Measurements from ENCODE around the gene ARFIP2. TPM values are rescaled to one million over a fixed set of nuclear protein-coding genes. Genes with fewer than 3 reads are reported as not detected.
A peak's percentile ranks its signal among the peaks of the same experiment; 100 is the strongest.

The ARFIP2 gene
- total RNA-seq, 1 experiment from 2014 or later: 65.0 TPM

GRCh38 chr11:6485661-6486060, 4.5 kb upstream of the ARFIP2 start:
- H3K4me3 ChIP-seq (ENCODE audit: low read depth, low read length, poor library complexity, severe bottlenecking): no peak overlapping the region
- no peak for DNase-seq (ENCODE audit: low spot score)
- no peaks in the 10 kb centered on the region for H3K27me3 ChIP-seq (replicated peaks; ENCODE audit: insufficient read depth, low read depth, low read length, poor library complexity)
- no peaks in the 10 kb centered on the region for H3K9me3 ChIP-seq (ENCODE audit: low read depth, low read length, poor library complexity, severe bottlenecking)
- POLR2A ChIA-PET (ENCODE audit: low non-redundant PET): no interaction called here
- TF ChIP-seq EZH2 (IDR thresholded peaks at IDR 0.05; ENCODE audit: borderline replicate concordance, low read depth, low read length, poor library complexity, severe bottlenecking): no peak
- no peak for TF ChIP-seq CTCF (conservative IDR thresholded peaks at IDR 0.05; ENCODE audit: low read depth, low read length)
- peaks cover 55% of the 10 kb centered on the region for H3K36me3 ChIP-seq (ENCODE audit: insufficient read depth, low read length, poor library complexity, severe bottlenecking)
- intact Hi-C loops (cut with micrococcal nuclease; ENCODE audit: unreplicated experiment): no loop called here
- CTCF ChIA-PET: no interaction called here
- no peak overlapping the region for H3K27ac ChIP-seq (ENCODE audit: low read depth, low read length, poor library complexity, severe bottlenecking)
- peaks cover 9% of the 10 kb centered on the region for H3K4me1 ChIP-seq (ENCODE audit: insufficient read depth, low read length, poor library complexity, severe bottlenecking)
- BruUV-seq (replicated peaks): no TSS peak

GRCh38 chr11:6483015-6483414, 1.9 kb upstream of the ARFIP2 start:
- intact Hi-C loops (cut with micrococcal nuclease; ENCODE audit: unreplicated experiment): loop anchor here (5.0 kb wide), 1 partner anchor 124 kb away; no protein-coding TSS in a partner anchor
- Histone ChIP-seq H3K4me1 (ENCODE audit: insufficient read depth, low read length, poor library complexity, severe bottlenecking) (peaks cover 9% of the 10 kb centered on the region), H3K9me3 (ENCODE audit: low read depth, low read length, poor library complexity, severe bottlenecking) (no peaks in the 10 kb centered on the region), H3K4me3 (ENCODE audit: low read depth, low read length, poor library complexity, severe bottlenecking) (no peak overlapping the region), H3K27me3 (replicated peaks; ENCODE audit: insufficient read depth, low read depth, low read length, poor library complexity) (no peaks in the 10 kb centered on the region), H3K27ac (ENCODE audit: low read depth, low read length, poor library complexity, severe bottlenecking) (no peak overlapping the region), H3K36me3 (ENCODE audit: insufficient read depth, low read length, poor library complexity, severe bottlenecking) (peaks cover 74% of the 10 kb centered on the region)
- ChIA-PET CTCF (no interaction called here), POLR2A (ENCODE audit: low non-redundant PET) (no interaction called here)
- no peak for DNase-seq (ENCODE audit: low spot score)
- no TSS peak for BruUV-seq (replicated peaks)
- no peak for TF ChIP-seq CTCF (conservative IDR thresholded peaks at IDR 0.05; ENCODE audit: low read depth, low read length)
- TF ChIP-seq EZH2 (IDR thresholded peaks at IDR 0.05; ENCODE audit: borderline replicate concordance, low read depth, low read length, poor library complexity, severe bottlenecking): no peak

- CTCF ChIA-PET: interaction anchor here (1.0 kb wide), 1 partner anchor 12 kb away, joined by 3 read pairs; no protein-coding TSS in a partner anchor
- POLR2A ChIA-PET (ENCODE audit: low non-redundant PET): no interaction called here
- peak overlapping the region; percentile 88 for H3K4me3 ChIP-seq (ENCODE audit: low read depth, low read length, poor library complexity, severe bottlenecking)
- H3K4me1 ChIP-seq (ENCODE audit: insufficient read depth, low read length, poor library complexity, severe bottlenecking): peaks cover 9% of the 10 kb centered on the region
- H3K27ac ChIP-seq (ENCODE audit: low read depth, low read length, poor library complexity, severe bottlenecking): peak overlapping the region; percentile 97
- H3K27me3 ChIP-seq (replicated peaks; ENCODE audit: insufficient read depth, low read depth, low read length, poor library complexity): no peaks in the 10 kb centered on the region
- no TSS peak for BruUV-seq (replicated peaks)
- H3K9me3 ChIP-seq (ENCODE audit: low read depth, low read length, poor library complexity, severe bottlenecking): no peaks in the 10 kb centered on the region
- DNase-seq (ENCODE audit: low spot score): no peak
- intact Hi-C loops (cut with micrococcal nuclease; ENCODE audit: unreplicated experiment): loop anchor here (5.0 kb wide), 1 partner anchor 125 kb away; no protein-coding TSS in a partner anchor
- TF ChIP-seq EZH2 (IDR thresholded peaks at IDR 0.05; ENCODE audit: borderline replicate concordance, low read depth, low read length, poor library complexity, severe bottlenecking) (no peak), CTCF (conservative IDR thresholded peaks at IDR 0.05; ENCODE audit: low read depth, low read length) (no peak)
- H3K36me3 ChIP-seq (ENCODE audit: insufficient read depth, low read length, poor library complexity, severe bottlenecking): peaks cover 73% of the 10 kb centered on the region
Observed at GRCh38 chr11:6482441-6482840, 1.3 kb upstream of the ARFIP2 start.
